ENCODE measurements around the gene BRIP1.

- TF ChIP-seq CTCF (IDR thresholded peaks at IDR 0.05): no peak
- TF ChIP-seq POLR2A (IDR thresholded peaks at IDR 0.05): no peak
Measured at GRCh38 chr17:61669522-61669921, 193.8 kb downstream of the BRIP1 start.

All from lower leg skin (tissue), 3 donors.